ENCODE measurements around the gene C7orf33. TPM values are rescaled to one million over a fixed set of nuclear protein-coding genes. Genes with fewer than 3 reads are reported as not detected.

C7orf33 gene
- total RNA-seq, 1 donor from 2014 or later, result not detected

GRCh38 chr7:148605350-148605749 lies 14.8 kb downstream of the C7orf33 start:
- Mint-ChIP-seq H3K36me3 (ENCODE audit: low read depth) (peaks cover 2% of the 10 kb centered on the region), H3K27ac (ENCODE audit: unreplicated experiment) (no peak overlapping the region), H3K4me1 (ENCODE audit: low read depth) (peaks cover 13% of the 10 kb centered on the region), H3K4me3 (ENCODE audit: unreplicated experiment) (no peak overlapping the region), H3K27me3 (ENCODE audit: low read depth) (peaks cover 35% of the 10 kb centered on the region), H3K9me3 (ENCODE audit: low read depth) (peaks cover 5% of the 10 kb centered on the region)
- no peak for TF ChIP-seq CTCF (IDR thresholded peaks at IDR 0.05)
- no peak for DNase-seq (ENCODE audit: low spot score)

- no peak overlapping the region for H3K27ac Mint-ChIP-seq (ENCODE audit: unreplicated experiment)
- H3K9me3 Mint-ChIP-seq (ENCODE audit: low read depth), result peaks cover 5% of the 10 kb centered on the region
- no peak for DNase-seq (ENCODE audit: low spot score)
- H3K4me3 Mint-ChIP-seq (ENCODE audit: unreplicated experiment), result no peak overlapping the region
- TF ChIP-seq CTCF (IDR thresholded peaks at IDR 0.05), result no peak
- H3K36me3 Mint-ChIP-seq (ENCODE audit: low read depth), result peaks cover 2% of the 10 kb centered on the region
- H3K4me1 Mint-ChIP-seq (ENCODE audit: low read depth), result peaks cover 13% of the 10 kb centered on the region
- H3K27me3 Mint-ChIP-seq (ENCODE audit: low read depth), result peaks cover 44% of the 10 kb centered on the region
Measured at GRCh38 chr7:148607151-148607661, 16.6 kb downstream of the C7orf33 start.

- no peaks in the 10 kb centered on the region for H3K9me3 Mint-ChIP-seq (ENCODE audit: low read depth)
- no peak overlapping the region for H3K27ac Mint-ChIP-seq (ENCODE audit: unreplicated experiment)
- peaks cover 2% of the 10 kb centered on the region for H3K36me3 Mint-ChIP-seq (ENCODE audit: low read depth)
- H3K4me1 Mint-ChIP-seq (ENCODE audit: low read depth), result peaks cover 13% of the 10 kb centered on the region
- TF ChIP-seq CTCF (IDR thresholded peaks at IDR 0.05), result no peak
- H3K4me3 Mint-ChIP-seq (ENCODE audit: unreplicated experiment), result no peak overlapping the region
- H3K27me3 Mint-ChIP-seq (ENCODE audit: low read depth), result peaks cover 52% of the 10 kb centered on the region
- no peak for DNase-seq (ENCODE audit: low spot score)
Measured at GRCh38 chr7:148609045-148609725, 18.6 kb downstream of the C7orf33 start.

GRCh38 chr7:148611692-148612091 lies 21.1 kb downstream of the C7orf33 start:
- Mint-ChIP-seq H3K27ac (ENCODE audit: unreplicated experiment) (no peak overlapping the region), H3K9me3 (ENCODE audit: low read depth) (no peaks in the 10 kb centered on the region), H3K4me1 (ENCODE audit: low read depth) (peaks cover 13% of the 10 kb centered on the region), H3K36me3 (ENCODE audit: low read depth) (peaks cover 2% of the 10 kb centered on the region), H3K27me3 (ENCODE audit: low read depth) (peaks cover 55% of the 10 kb centered on the region), H3K4me3 (ENCODE audit: unreplicated experiment) (no peak overlapping the region)
- TF ChIP-seq CTCF (IDR thresholded peaks at IDR 0.05), result no peak
- DNase-seq (ENCODE audit: low spot score), result no peak

GRCh38 chr7:148615085-148615730 lies 24.6 kb downstream of the C7orf33 start:
- no peak overlapping the region for H3K4me3 Mint-ChIP-seq (ENCODE audit: unreplicated experiment)
- no peaks in the 10 kb centered on the region for H3K36me3 Mint-ChIP-seq (ENCODE audit: low read depth)

More at GRCh38 chr7:148615085-148615730, 24.6 kb downstream of the C7orf33 start:
- H3K9me3 Mint-ChIP-seq (ENCODE audit: low read depth), result no peaks in the 10 kb centered on the region
- peaks cover 71% of the 10 kb centered on the region for H3K27me3 Mint-ChIP-seq (ENCODE audit: low read depth)
- no peak for DNase-seq (ENCODE audit: low spot score)
- no peak overlapping the region for H3K27ac Mint-ChIP-seq (ENCODE audit: unreplicated experiment)
- no peak for TF ChIP-seq CTCF (IDR thresholded peaks at IDR 0.05)
- no peaks in the 10 kb centered on the region for H3K4me1 Mint-ChIP-seq (ENCODE audit: low read depth)

All from chondrocyte (in vitro differentiated cells).